ENCODE measurements around the gene TFF2.

TFF2 gene

DNA sequence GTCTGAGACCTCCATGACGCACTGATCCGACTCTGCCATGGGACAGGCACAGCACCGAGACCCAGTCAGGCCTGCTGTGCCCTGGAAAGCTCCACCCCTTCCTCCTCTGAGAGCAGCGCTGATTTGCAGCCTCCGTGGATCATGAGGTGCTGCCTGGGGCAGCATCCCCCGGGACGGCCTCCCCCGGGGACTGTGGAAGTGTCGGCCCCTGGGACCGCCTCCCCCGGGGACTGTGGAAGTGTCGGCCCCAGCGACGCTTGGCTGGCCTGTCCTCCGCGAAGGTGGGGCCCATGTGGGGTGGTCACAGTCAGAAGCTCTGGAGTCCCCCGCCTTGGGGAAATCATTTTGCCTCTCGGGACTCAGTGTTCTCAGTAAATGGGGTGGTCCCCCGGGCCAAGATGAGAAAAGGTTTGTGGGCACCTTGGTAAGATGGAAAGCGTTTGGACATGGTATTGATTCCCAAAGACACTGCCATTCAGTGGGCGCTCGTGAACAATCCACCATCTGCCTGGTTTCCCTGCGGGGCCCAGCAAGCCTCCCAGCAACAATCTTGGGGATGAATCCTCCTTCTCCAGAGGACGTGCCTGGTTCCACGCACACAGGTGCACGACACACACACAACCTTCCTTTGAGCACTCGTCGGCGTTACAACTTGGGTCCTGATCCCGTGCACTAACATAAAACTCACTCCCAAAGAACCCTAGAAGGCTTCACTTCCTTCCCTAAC, 3.0 kb downstream of the TFF2 start:
- no peak for DNase-seq (ENCODE audit: low read depth in 3 of 3, low spot score in 1 of 3)

DNA sequence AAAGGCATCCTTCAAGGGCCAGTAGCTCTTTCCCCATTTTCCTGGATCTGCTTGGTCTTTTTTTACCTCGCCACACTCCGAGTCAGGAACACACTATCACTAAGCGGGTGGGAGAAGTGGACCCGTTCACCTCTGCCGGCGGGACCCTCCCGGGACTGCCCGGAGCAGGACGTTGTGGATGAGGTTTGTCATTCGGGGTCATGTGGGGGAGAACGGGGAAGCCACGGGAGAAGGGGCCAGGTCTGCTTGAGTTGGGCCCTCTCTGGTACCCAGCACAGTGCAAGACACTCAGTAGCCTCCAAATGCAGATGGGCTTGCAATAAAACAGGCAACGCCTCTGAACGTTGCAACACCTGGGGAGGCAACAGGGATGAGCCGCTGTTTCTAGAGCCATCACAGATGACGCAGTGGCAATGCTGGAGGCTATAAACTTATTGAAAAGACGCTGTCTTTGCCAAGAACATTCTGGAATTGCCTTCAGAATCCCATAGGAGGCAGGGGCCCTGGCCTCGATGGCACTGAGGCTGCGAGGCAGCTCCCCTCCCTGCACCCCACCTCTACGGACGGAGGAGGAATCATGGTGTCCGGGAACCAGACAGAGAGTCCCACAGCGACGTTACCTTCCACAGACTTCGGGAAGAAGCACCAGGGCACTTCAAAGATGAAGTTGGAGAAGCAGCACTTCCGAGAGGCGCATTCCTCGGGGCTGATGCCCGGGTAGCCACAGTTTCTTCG, 3.8 kb downstream of the TFF2 start:
- DNase-seq (ENCODE audit: low read depth in 3 of 3, low spot score in 1 of 3), result no peak

DNA sequence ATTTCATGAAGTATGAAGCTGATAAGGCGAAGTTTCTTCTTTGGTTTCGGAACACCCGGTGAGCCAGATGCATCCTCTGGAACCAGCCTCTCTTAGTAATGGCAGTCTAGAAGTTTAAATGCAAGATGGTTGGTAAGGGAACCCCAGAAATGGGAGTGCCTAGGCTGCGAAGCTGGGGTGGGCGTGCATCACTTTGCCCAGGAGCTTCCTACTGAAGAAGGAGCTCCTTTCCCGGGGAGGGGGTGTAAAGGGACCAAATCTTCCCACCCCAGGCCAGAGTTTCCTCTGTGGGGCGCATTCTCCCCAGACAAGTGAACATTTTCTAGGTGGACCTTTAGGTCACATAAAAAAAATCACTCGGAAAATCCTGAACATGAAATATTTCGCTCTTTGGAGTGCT, 4.4 kb downstream of the TFF2 start:
- no peak for DNase-seq (ENCODE audit: low read depth in 3 of 3, low spot score in 1 of 3)

DNA sequence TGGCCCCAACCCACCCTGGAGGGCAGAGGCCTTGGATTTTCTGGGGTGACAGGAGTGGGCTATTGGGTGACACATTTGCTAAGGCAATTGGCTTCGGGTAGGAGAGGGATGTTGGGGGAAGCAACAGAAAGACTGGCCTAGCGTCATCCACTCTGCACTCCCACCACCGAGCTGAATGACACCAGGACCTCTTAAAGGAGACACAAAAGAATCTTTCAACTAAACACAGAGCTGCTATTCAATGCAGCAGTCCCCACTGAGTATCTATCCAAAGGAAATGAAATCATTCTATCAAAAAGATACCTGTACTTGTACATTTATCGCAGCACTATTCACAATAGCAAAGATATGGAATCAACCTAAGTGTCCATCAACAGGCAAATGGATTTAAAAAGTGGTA, 6.2 kb downstream of the TFF2 start:
- no peak for DNase-seq (ENCODE audit: low read depth in 3 of 3, low spot score in 1 of 3)

DNA sequence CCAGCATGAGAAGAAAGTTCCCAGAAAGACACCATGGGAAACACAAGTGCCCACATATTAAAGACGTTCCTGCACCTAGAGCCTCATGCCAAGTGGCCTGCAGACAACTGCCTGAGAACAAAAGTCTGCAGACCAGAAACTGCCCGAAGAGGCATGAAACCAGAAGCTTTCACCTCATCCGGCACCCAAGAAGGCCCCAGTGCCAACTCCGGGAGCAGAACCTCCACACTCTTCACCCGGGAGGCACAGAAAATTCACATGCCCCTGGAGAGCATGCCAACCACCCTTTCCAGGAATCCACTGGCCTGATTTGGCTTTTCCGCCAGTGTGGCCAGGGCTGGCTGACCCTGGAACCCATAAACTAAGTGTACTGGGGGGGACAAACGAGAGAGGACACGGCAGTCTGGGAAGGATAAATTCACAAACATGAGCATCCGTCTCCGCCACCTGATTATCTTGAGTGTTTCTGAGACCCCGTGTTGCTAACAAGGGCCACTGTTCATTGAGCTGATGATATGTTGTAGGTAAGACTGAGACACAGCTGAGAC, 6.8 kb downstream of the TFF2 start:
- no peak for DNase-seq (ENCODE audit: low read depth in 3 of 3, low spot score in 1 of 3)

DNA sequence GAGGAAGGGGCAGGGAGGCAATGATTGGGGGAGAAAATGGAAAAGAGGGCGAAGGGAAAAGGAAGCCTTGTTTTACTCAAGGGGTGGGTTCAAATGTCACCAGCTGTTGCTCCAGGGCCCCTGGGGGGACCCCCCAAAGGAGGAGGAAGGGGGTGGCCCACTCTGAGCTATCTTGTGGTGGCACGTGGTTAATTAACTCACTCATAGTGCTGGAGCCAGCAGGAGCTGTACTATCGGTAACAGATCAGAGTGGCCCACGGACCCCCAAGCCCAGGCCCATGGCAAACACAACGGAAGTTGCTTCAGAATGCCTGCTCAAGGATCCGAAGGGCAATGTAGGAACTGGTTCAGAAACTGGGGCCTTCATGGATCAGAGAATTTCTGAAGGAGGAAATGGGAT, 7.2 kb downstream of the TFF2 start:
- no peak for DNase-seq (ENCODE audit: low read depth in 3 of 3, low spot score in 1 of 3)

DNA sequence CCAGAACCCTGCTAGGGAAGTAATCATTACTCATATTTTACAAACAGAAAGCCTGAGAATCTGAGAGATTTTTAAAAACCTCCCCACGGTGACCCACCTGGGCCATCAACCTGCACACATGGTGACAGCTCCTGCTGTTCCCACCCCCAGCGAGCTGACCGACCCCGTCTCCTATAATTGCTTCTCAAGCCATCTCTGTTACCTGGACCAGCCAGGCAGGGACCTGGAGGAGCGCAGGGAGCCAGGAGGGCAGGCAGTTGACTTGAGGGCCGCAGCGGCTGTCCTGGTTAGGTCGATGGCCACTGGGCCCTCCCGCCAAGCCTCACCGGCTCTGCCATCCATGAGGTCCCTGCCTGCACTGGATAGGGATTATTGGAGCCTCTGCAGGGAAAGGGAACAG, 7.7 kb downstream of the TFF2 start:
- DNase-seq (ENCODE audit: low read depth in 3 of 3, low spot score in 1 of 3), result no peak

DNA sequence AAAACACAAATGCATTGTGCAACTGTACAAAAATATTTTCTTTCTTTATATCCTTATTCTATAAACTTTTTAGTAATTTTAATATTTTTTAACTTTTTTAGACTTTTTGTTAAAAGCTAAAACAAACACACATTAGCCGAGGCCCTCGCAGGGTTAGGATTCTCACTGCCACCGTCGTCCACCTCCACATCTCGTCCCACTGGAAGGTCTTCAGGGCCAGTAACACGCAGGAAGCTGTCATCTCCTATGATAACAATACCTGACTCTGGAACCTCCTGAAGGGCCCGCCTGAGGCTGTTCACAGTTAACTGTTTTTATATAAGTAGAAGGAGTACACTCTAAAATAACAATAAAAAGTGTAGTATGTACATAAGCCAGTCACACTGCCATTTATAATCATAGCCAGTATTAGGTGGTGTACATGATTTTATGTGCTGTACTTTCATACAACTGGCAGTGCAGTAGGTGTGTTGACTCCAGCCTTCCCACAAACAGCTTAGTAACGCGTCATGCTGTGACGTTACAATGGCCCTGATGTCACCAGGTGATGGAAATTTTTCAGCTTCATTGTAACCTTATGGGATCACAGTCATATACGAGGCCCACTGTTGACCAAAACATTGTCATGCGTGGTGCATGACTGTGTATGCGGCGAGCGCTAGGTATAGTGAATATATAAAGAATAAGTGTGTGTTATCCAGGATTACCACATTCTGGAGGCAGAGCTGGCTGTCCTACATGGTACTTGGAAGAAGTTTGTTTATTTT, 8.8 kb downstream of the TFF2 start:
- DNase-seq (ENCODE audit: low read depth in 3 of 3, low spot score in 1 of 3), result no peak

DNA sequence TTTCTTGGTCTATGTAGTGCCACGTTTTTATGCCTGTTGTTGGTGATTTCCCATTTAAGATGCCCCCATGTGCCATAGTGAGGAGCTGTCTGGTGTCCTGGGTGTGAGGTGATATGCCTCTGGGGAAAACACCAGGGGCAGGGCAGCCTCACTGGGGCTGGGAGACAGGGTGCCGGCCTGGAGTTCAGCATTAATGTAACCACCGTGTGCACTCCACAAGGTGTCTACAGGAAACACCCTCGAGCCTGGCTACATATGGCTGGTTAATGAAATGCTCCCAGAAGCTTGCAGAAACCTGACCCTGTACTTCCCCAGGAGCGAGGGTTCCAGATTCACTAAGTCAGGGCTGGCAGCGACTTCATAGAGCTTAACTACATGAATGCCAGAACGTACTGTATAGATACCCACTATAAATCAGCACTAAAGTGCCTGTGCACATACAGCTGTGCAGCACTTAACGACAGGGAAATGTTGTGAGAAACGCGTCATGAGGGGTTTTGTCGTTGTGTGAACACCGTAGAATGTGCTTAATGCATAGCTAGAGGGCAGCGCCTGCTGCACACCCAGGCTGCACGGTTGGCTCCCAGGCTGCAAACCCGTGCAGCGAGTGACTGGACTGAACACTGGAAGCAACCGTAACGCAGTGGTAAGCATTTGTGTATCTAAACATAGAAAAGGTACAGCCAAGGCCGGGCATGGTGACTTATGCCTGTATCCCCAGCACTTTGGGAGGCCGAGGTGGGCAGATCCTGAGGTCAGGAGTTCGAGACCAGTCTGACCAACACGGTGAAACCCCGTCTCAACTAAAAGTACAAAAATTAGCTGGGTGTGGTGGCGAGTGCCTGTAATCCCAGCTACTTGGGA, 10.4 kb downstream of the TFF2 start:
- no peak for DNase-seq (ENCODE audit: low read depth in 3 of 3, low spot score in 1 of 3)

DNA sequence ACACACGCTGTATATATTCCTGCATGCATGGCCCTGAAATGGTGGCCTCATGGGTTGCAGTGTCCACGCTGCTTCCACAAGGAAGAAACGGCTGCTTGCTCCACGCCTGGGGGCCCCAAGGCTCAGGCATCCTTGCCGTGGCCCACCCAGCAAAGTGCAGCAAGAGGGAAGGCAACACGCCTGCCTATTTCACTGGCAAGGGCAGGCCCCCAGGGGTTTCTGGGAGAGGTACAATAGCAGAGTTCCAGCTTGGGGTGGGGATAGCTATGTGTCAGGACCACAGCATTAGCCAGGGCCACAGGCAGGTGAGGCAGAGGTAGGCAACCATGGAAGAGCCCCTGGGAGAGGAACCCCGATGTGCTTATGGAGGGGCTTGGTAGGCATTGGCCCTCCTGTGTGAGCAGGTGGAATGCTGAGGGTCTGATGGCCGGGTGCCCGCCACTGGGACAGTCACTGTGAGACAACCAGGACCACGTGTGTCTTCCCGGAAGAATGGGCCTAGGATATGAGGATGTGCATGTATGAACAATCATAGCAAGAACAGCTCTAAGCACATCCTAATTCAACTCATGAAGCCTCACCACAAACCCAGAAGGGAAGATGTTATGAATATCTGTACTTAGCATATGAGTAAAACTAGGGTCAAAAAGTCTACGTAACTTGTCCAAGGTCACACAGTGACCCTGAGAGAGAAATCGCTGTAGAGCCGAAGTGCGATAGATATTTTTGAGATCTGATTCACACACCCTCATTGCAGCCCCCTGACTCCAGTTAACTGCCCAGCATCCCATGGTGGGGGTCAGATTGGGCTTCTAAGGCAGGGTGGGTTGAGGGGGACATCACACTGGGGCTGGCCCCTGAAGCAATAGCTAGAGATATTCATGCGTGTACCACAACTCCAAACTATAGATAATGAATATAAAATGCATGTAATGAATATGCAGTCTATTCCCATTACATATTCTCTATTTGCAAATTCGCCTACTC, 11.8 kb downstream of the TFF2 start:
- DNase-seq (ENCODE audit: low read depth in 3 of 3, low spot score in 1 of 3), result no peak

DNA sequence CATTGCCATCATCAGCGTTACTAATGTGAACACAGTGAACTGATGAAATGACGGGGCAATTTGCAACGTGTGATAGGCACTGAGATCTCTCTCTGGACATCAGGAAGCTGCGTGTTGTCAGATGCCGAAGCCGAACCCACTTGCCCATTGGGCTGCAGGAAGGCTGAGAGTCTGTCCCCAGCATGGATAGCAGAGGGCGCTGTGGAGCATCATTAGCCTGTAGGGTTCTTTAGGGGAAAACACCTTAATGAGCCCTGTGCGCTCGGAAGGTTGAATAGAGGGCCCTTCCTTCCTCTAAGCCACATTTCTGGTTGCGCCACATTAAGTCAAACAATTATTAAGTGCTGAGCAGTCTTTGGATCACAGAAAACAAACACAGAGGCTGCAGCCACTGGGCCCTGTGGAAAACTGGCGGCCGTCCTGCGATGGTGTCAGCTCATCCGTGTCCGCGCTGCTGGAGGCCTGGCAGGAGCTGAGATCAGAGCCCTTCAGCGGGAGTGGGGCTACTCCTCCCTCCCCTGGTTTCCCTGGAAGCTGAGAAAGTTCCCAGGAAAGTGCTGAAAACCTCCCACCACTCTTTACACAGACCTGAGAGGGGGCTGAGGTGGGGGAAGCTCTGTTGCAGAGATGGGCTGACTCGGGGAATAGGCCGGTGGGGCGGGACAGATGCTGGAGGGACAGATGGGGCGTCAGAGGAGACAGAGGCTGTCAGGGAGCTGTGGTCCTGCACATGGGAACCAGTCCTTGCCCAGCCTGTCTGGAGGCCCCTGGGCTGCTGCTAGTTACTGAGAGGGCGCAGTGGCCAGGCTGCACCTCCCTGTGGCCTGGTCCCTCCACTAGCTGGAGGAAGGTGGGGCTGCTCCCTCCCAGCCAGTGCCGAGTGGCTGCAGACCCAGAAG, 12.7 kb downstream of the TFF2 start:
- peak; percentile 58 to 77 (median 67) for DNase-seq (ENCODE audit: low read depth in 3 of 3, low spot score in 1 of 3)

DNA sequence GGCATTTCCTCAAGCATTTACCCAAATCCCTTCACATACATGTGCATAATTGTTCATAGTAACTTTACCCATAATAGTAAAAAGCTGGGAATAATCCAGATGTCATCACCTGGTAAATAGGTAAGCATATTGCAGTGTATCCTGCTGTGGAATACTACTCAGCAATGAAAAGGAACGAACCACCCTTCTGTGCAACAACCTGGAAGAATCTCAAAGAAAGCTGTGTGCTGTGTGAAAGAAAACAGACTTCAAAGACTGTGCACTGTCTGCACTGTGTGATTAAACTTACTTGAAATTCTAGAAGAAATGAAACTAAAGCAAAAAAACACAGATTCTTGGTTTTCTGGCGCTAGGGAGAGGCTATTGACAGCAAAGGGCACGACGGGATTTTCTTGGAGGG, 13.5 kb downstream of the TFF2 start:
- DNase-seq (ENCODE audit: low read depth in 3 of 3, low spot score in 1 of 3), result no peak

DNA sequence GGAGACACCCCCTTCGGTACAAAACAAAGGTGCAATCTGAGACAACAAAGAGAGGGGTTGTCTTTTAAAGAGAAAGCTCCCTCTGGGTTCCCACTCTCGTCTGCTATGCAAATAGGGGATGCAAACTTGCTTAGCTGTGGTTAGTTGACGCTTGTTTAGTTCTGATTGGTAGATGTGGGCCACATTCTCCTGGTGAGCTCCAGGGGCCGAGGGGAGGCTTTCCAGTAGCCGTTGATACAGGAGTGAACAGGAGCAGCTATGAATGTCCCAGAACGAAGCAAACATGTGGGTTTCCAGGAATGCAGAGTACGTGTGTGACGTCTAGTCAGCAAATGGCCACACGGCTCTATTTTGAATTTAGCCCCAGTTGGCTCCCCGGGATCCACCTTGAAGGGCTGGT, 14.7 kb downstream of the TFF2 start:
- DNase-seq (ENCODE audit: low read depth in 3 of 3, low spot score in 1 of 3), result no peak

DNA sequence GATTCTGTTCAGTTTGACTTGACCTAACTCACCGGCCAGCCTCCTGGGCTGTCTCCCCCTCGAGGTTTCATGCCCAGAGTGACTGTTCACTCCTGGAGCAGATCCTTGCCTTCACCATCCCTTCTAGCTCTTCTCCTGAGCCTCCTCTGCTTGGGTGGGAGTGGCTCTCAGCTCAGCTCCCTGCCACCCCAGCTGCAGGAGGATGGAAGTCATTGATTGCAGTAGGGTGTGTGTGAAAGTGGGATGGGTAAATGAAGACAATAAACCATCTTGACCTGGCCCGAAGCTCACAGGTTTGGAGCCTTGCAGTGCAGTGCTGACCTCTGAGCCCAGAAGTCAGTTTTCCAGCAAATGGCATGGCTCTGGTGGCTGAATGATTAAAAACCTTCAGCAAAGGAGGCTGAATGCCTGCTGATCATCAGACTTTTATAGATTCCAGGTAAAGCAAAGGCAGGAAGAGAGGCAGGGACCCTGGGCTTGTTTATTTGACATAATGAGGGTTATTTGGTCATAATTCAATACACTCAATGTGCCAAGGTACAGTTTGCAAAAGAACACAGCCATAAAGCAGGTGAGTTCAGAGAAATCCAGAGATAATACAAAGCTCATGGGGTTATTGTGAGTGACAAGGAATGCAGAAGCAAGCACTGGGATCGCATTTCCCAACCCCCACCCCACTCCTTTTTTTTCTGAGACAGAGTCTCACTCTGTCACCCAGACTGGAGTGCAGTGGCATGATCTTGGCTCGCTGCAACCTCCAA, 18.1 kb downstream of the TFF2 start:
- DNase-seq (ENCODE audit: low read depth in 3 of 3, low spot score in 1 of 3), result no peak

DNA sequence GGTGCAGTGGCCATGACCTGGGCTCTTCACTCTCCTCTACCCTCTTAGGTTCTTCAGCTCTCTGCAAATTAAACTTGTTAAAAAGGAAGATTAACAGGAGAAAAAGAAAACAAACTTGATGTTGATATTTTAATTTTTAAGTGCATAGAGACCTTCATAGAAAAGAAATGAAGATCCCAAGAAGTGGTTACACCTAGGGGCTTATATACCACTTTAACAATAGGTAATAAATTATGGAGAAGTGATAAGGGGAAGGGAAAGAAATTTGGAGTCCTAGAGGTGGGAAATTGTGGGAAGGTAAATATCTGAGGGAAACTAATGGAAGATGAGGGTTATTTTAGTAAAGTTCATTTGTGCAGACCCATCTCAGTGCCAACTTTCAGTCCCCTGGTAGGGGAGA, 19.1 kb downstream of the TFF2 start:
- no peak for DNase-seq (ENCODE audit: low read depth in 3 of 3, low spot score in 1 of 3)

DNA sequence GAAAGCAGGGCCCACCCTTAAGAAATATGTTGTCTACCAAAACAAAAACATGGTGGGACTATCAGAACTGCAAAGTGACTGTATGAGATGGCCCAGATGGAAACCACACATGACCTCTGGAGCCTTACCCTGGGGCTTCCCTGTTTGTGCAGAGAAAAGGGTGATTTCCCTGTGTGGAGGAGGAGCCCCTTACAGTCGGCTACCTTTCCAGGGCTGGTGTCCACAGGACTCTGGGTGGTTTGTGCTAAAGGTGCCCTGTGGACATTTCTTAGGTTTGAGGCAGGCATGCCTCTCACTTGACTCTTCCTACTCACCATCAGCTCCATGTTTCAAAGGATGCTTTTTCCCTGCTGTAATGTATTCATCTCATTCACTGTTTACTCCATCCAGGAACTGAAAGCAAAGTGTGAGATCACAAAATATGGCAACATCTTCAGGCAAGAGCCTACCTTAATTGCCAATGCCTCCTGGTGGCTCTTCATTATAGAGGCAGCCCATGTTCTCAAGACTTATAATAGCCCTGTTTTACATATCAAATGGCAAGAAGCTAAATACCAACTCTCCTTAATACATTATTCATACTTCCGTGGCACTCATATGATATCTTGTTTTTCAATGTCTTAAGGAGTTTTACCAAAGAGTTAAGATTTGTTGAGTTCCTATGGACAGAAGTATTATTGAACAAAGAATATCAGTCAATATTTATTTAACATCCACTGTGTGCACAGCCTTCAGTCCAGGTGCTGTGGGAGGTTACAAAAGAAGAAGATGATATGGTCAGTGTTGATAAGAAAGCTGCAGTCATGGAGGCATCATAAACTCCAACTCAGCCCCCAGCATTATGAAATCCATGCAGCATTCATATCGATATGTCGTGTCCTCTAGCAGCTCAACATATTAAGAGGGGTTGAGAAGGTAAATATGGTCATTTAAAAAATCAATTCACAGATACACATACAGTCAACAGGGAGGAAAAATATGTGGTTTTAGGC, 20.1 kb downstream of the TFF2 start:
- no peak for DNase-seq (ENCODE audit: low read depth in 3 of 3, low spot score in 1 of 3)

DNA sequence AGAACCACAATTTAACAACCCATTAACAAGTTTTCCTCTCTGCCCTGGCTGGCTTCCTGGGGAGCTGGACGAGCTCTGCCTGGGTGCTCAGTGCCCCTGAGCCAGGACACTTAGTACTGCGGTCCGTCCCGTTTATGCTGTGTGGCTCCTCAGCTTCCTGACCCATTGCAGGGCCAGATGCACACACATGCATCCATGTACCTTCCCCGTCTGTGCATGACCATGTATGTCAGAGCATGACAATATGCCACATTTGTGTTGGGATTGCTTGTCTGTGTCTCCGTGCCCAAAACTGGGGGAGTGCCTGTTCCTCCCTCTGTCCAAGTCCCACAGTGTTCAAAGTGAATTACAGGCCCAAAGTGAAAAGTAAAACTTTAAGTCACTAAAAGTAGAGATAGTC, 25.9 kb downstream of the TFF2 start:
- no peak for DNase-seq (ENCODE audit: low read depth in 3 of 3, low spot score in 1 of 3)
